Measurements from ENCODE around the gene KL.

KL gene

GRCh38 chr13:32976056-32976805, 40.0 kb upstream of the KL start:
- Histone ChIP-seq H3K27me3 (ENCODE audit: insufficient read depth, low read depth, severe bottlenecking) (no peaks in the 10 kb centered on the region), H3K27ac (no peak overlapping the region), H3K36me3 (no peaks in the 10 kb centered on the region), H3K9me3 (ENCODE audit: severe bottlenecking) (no peaks in the 10 kb centered on the region), H3K4me3 (ENCODE audit: low read depth, low read length) (no peak overlapping the region)
- no peak for DNase-seq
- TF ChIP-seq CTCF (IDR thresholded peaks at IDR 0.05; ENCODE audit: low read depth, low read length): no peak

- no peak for TF ChIP-seq CTCF (IDR thresholded peaks at IDR 0.05; ENCODE audit: low read depth, low read length)
- no peak for DNase-seq
- Histone ChIP-seq H3K9me3 (ENCODE audit: severe bottlenecking) (no peaks in the 10 kb centered on the region), H3K27ac (no peak overlapping the region), H3K27me3 (ENCODE audit: insufficient read depth, low read depth, severe bottlenecking) (no peaks in the 10 kb centered on the region), H3K36me3 (no peaks in the 10 kb centered on the region), H3K4me3 (ENCODE audit: low read depth, low read length) (no peak overlapping the region)
Measured at GRCh38 chr13:32976912-32977311, 39.3 kb upstream of the KL start.

- no peak for DNase-seq
- H3K27me3 ChIP-seq (ENCODE audit: insufficient read depth, low read depth, severe bottlenecking): no peaks in the 10 kb centered on the region
- no peaks in the 10 kb centered on the region for H3K9me3 ChIP-seq (ENCODE audit: severe bottlenecking)
- H3K27ac ChIP-seq: no peak overlapping the region
- H3K36me3 ChIP-seq: no peaks in the 10 kb centered on the region
- TF ChIP-seq CTCF (IDR thresholded peaks at IDR 0.05; ENCODE audit: low read depth, low read length): no peak
- H3K4me3 ChIP-seq (ENCODE audit: low read depth, low read length): no peak overlapping the region
Measured at GRCh38 chr13:32977321-32977720, 38.9 kb upstream of the KL start.

- H3K27ac ChIP-seq: no peak overlapping the region
- no peak for DNase-seq
Measured at GRCh38 chr13:32978278-32978677, 37.9 kb upstream of the KL start.

GRCh38 chr13:32983058-32983457, 33.2 kb upstream of the KL start:
- no peaks in the 10 kb centered on the region for H3K9me3 ChIP-seq (ENCODE audit: severe bottlenecking)
- no peaks in the 10 kb centered on the region for H3K27me3 ChIP-seq (ENCODE audit: insufficient read depth, low read depth, severe bottlenecking)
- DNase-seq: no peak
- no peak overlapping the region for H3K27ac ChIP-seq
- no peaks in the 10 kb centered on the region for H3K36me3 ChIP-seq
- TF ChIP-seq CTCF (IDR thresholded peaks at IDR 0.05; ENCODE audit: low read depth, low read length): no peak
- no peak overlapping the region for H3K4me3 ChIP-seq (ENCODE audit: low read depth, low read length)

More at GRCh38 chr13:32978278-32978677, 37.9 kb upstream of the KL start:
- TF ChIP-seq CTCF (IDR thresholded peaks at IDR 0.05; ENCODE audit: low read depth, low read length): no peak
- Histone ChIP-seq H3K27me3 (ENCODE audit: insufficient read depth, low read depth, severe bottlenecking) (no peaks in the 10 kb centered on the region), H3K9me3 (ENCODE audit: severe bottlenecking) (no peaks in the 10 kb centered on the region), H3K4me3 (ENCODE audit: low read depth, low read length) (no peak overlapping the region), H3K36me3 (no peaks in the 10 kb centered on the region)

Measured in WERI-Rb-1 (cell line).